ENCODE data around the gene DMRTA2. TPM values are rescaled to one million over a fixed set of nuclear protein-coding genes. Genes with fewer than 3 reads are reported as not detected.

Gene DMRTA2
- total RNA-seq, 1 donor from 2014 or later: not detected

DNA sequence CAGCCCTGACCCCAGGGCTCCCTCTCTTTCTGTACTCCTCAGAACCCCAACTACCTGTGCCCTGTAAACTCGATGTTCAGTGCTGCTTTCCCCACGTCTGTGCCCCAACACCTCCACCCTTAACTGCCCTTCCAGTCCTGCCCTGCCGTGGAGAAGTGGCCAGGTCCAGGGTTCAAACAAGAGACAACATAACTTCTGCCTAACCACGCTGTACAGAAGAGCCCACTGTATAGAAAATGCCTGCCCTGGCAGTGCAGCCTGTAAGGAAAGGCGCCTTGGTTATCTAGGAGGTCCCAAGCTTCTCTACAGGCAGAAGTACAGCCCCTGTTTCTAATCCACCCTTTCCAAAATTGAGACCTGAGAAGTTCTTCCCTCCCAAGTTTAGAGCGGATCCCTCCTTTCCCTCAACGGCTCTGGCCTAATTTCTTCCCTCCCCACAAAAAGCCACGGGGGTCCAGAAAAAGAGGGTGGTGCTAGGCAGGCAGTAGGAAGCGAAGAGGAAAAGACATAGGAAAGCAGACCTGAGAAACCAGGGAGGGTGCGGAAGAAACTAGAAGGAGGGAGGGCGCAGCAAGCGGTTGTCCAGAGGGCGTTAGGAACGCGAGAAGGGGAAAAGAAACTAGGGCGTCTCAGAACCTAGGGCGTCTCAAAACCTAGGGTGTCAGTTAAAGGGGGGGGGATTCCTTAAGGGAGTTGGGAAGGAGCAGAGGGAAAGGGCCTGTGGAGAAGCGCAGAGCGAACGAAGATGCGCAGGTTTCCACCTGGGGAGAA lies 3.2 kb downstream of the DMRTA2 start:
- TF ChIP-seq, protein P1, sequence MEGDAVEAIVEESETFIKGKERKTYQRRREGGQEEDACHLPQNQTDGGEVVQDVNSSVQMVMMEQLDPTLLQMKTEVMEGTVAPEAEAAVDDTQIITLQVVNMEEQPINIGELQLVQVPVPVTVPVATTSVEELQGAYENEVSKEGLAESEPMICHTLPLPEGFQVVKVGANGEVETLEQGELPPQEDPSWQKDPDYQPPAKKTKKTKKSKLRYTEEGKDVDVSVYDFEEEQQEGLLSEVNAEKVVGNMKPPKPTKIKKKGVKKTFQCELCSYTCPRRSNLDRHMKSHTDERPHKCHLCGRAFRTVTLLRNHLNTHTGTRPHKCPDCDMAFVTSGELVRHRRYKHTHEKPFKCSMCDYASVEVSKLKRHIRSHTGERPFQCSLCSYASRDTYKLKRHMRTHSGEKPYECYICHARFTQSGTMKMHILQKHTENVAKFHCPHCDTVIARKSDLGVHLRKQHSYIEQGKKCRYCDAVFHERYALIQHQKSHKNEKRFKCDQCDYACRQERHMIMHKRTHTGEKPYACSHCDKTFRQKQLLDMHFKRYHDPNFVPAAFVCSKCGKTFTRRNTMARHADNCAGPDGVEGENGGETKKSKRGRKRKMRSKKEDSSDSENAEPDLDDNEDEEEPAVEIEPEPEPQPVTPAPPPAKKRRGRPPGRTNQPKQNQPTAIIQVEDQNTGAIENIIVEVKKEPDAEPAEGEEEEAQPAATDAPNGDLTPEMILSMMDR (IDR thresholded peaks at IDR 0.05): no peak
- peak overlapping the region; percentile 12 for H3K4me3 Mint-ChIP-seq (ENCODE audit: unreplicated experiment)
- no peak for DNase-seq (ENCODE audit: low spot score)
- H3K4me1 Mint-ChIP-seq (ENCODE audit: low read depth): peaks cover 50% of the 10 kb centered on the region
- peaks cover 8% of the 10 kb centered on the region for H3K36me3 Mint-ChIP-seq (ENCODE audit: low read depth)
- peaks cover 75% of the 10 kb centered on the region for H3K27me3 Mint-ChIP-seq (ENCODE audit: low read depth)
- H3K9me3 Mint-ChIP-seq (ENCODE audit: low read depth): no peaks in the 10 kb centered on the region
- H3K27ac Mint-ChIP-seq (ENCODE audit: unreplicated experiment): peak overlapping the region; percentile 22

DNA sequence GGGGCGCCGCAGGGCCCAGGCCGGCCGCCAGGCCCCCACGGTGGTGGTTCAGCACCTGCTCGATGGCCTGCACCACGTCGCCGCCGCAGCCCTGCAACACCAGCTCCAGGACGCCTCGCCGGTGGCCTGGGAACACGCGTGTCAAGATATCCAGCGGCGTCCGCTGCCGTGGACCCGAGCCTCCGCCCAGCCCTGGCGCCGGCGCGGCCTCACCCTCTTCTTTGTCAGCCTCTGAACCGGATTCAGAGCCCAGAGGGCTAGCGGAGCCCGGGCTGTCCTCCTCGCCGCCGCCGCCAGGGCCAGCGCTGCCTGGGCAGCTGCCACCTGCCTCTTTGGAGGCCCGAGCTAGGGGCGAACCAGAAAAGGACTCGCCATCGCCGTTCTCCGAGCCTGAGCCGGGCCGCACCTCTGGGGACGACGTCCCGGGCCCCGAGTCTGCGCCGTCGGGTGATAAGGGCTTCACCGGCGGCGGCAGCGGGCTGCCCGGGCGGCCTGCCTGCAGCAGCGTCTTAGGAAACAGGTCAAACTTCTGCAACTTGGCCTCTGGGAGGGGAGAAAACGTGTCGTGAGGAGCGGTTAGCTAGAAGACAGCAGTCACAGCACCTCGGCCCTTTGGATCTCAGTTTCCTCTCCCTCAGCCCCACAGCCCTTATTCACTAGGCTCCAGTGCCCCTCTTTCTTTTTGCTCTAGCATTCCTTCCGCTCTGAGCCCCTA lies 3.9 kb downstream of the DMRTA2 start:
- peaks cover 45% of the 10 kb centered on the region for H3K4me1 Mint-ChIP-seq (ENCODE audit: low read depth)
- no peaks in the 10 kb centered on the region for H3K9me3 Mint-ChIP-seq (ENCODE audit: low read depth)
- no peak for DNase-seq (ENCODE audit: low spot score)
- TF ChIP-seq, protein P1 (IDR thresholded peaks at IDR 0.05): peak; percentile 45
- H3K27ac Mint-ChIP-seq (ENCODE audit: unreplicated experiment): no peak overlapping the region
- peaks cover 75% of the 10 kb centered on the region for H3K27me3 Mint-ChIP-seq (ENCODE audit: low read depth)
- peaks cover 5% of the 10 kb centered on the region for H3K36me3 Mint-ChIP-seq (ENCODE audit: low read depth)
- H3K4me3 Mint-ChIP-seq (ENCODE audit: unreplicated experiment): no peak overlapping the region

DNA sequence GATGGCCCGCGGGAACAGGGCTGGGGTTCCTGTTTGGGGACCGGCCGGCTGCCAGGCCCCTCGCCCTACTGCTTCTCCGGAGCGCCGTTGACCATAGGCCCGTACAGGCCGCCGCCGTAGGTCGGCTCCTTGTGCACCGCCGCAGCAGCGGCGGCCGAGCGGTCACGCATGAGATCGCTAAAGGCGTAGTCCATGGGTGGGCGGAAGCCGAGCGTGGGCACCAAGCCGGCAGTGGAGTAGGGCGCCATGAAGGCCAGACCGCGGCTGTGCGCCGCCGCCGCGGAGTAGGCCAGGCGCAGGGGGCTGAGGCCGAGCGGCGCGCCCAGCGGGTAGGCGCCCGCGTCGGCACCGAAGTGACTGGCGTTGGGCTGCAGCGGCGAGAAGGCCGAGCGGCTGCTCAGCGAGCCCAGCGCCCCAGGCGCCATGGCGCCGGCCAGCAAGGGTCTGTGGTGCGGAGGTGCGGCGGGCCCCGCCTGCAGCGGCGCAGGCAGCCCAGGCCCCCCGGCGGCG lies 4.6 kb downstream of the DMRTA2 start:
- Mint-ChIP-seq H3K4me1 (ENCODE audit: low read depth) (peaks cover 38% of the 10 kb centered on the region), H3K27ac (ENCODE audit: unreplicated experiment) (no peak overlapping the region), H3K4me3 (ENCODE audit: unreplicated experiment) (peak overlapping the region; percentile 56), H3K9me3 (ENCODE audit: low read depth) (peaks cover under 1% of the 10 kb centered on the region), H3K36me3 (ENCODE audit: low read depth) (peaks cover 7% of the 10 kb centered on the region), H3K27me3 (ENCODE audit: low read depth) (peaks cover 75% of the 10 kb centered on the region)
- TF ChIP-seq, protein P1 (IDR thresholded peaks at IDR 0.05): no peak
- DNase-seq (ENCODE audit: low spot score): no peak

DNA sequence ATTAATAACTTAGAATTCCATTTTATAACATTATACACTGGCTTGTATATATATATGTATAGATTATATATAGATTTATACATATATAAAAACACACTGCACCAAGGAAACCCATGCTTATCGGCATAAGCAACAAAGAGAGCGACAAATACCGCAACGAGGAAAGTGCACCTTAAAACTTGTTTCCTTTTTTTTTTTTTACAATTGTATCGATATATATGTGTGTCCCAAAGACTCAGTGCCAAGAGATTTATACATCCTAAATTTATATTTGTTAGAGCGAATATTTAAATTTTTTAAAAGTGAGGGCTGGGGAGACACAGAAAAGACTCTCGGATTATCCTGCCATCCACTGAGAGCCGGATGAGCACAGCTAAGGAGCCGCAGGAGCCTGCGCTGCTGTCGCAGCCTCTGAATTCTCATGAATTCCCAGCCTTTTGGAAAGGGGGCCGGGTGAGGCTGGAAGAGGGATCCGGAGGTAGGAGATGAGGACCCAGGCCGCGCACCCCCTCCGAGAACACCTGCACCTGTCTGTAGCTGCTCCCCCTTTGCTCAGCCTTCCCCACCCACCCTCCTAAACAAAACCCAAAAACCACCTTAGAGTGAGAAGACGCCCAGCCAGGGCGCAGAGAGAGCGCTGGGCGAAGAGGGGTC lies 5.2 kb downstream of the DMRTA2 start:
- H3K27me3 Mint-ChIP-seq (ENCODE audit: low read depth): peaks cover 74% of the 10 kb centered on the region
- TF ChIP-seq, protein P1 (IDR thresholded peaks at IDR 0.05): no peak
- no peak overlapping the region for H3K27ac Mint-ChIP-seq (ENCODE audit: unreplicated experiment)
- peaks cover 33% of the 10 kb centered on the region for H3K4me1 Mint-ChIP-seq (ENCODE audit: low read depth)
- H3K36me3 Mint-ChIP-seq (ENCODE audit: low read depth): peaks cover 7% of the 10 kb centered on the region
- DNase-seq (ENCODE audit: low spot score): no peak
- H3K9me3 Mint-ChIP-seq (ENCODE audit: low read depth): peaks cover 3% of the 10 kb centered on the region
- peak overlapping the region; percentile 56 for H3K4me3 Mint-ChIP-seq (ENCODE audit: unreplicated experiment)

DNA sequence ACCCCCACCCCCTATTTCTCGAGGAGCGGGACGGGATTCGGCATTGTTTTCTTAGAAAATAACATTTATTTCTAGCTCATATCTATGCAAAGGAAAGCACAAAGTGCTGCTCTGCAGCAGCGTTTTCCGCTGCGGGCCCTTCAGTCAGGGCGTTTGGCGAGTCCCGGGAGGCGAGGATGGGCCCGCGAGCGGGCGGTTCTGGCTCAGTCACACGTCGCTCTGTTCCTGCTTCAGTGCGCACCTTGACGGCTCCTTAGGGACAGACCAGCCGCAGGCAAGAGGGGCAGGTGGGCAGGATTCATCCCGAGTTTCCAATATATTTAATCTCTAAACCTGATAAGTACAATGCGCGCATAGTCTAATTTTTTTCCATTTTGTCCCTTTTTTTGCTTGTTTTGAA lies 5.7 kb downstream of the DMRTA2 start:
- Mint-ChIP-seq H3K4me1 (ENCODE audit: low read depth) (peaks cover 29% of the 10 kb centered on the region), H3K27ac (ENCODE audit: unreplicated experiment) (no peak overlapping the region), H3K9me3 (ENCODE audit: low read depth) (peaks cover 6% of the 10 kb centered on the region), H3K4me3 (ENCODE audit: unreplicated experiment) (no peak overlapping the region), H3K27me3 (ENCODE audit: low read depth) (peaks cover 74% of the 10 kb centered on the region), H3K36me3 (ENCODE audit: low read depth) (peaks cover 7% of the 10 kb centered on the region)
- DNase-seq (ENCODE audit: low spot score): no peak
- TF ChIP-seq, protein P1 (IDR thresholded peaks at IDR 0.05): no peak
